ENCODE data around the gene GPD1.
A peak's percentile ranks its signal among the peaks of the same experiment; 100 is the strongest.

DNA sequence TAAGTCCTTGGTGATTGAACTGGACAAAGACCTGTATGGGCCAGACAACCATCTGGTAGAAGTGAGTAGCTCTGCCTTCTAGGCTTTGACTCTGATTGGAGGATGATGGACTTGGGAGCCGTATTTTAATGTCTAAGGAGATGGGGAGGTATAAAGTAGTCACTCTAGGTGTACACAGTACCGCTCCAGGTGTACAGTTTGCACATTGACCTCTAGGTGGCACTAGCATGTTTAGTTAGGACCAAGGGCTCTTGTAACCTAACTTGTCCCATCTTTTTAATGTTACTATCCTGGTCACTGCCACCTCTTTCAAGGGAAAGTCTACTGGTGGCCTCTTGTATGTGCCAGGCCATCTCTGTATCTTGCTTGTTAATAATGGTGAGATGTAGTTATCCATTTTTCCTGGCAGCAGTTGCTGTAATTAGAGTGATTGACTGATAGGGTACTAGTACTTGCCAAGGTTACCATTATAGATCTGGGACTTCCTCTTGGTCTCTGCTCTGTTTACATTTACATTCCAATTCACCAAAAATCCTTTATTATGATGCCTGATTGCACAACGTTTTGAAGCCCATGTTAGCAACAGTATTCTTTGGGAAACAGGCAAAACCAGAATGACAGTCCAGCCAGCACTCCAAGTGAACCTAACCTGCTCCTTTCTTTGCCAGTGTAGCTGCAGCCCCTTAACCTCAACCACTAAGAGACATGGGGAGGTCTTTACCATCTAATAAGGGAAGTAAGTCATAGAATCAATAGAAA is 15.1 kb upstream of the GPD1 start:
- TF ChIP-seq MAX (IDR thresholded peaks at IDR 0.05) (no peak), YY1 (IDR thresholded peaks at IDR 0.05; ENCODE audit: low read depth) (no peak), CREB1 (IDR thresholded peaks at IDR 0.05; ENCODE audit: low read depth) (no peak), RAD21 (IDR thresholded peaks at IDR 0.05; ENCODE audit: low read depth) (peak; percentile 74), TEAD4 (IDR thresholded peaks at IDR 0.05) (no peak), EP300 (IDR thresholded peaks at IDR 0.05; ENCODE audit: borderline replicate concordance) (no peak), TCF12 (IDR thresholded peaks at IDR 0.05; ENCODE audit: low read depth) (no peak), NFIC (IDR thresholded peaks at IDR 0.05) (no peak), CEBPB (IDR thresholded peaks at IDR 0.05) (no peak), ZBTB7A (IDR thresholded peaks at IDR 0.05; ENCODE audit: low read depth) (no peak)
- TF ChIP-seq, protein P1, sequence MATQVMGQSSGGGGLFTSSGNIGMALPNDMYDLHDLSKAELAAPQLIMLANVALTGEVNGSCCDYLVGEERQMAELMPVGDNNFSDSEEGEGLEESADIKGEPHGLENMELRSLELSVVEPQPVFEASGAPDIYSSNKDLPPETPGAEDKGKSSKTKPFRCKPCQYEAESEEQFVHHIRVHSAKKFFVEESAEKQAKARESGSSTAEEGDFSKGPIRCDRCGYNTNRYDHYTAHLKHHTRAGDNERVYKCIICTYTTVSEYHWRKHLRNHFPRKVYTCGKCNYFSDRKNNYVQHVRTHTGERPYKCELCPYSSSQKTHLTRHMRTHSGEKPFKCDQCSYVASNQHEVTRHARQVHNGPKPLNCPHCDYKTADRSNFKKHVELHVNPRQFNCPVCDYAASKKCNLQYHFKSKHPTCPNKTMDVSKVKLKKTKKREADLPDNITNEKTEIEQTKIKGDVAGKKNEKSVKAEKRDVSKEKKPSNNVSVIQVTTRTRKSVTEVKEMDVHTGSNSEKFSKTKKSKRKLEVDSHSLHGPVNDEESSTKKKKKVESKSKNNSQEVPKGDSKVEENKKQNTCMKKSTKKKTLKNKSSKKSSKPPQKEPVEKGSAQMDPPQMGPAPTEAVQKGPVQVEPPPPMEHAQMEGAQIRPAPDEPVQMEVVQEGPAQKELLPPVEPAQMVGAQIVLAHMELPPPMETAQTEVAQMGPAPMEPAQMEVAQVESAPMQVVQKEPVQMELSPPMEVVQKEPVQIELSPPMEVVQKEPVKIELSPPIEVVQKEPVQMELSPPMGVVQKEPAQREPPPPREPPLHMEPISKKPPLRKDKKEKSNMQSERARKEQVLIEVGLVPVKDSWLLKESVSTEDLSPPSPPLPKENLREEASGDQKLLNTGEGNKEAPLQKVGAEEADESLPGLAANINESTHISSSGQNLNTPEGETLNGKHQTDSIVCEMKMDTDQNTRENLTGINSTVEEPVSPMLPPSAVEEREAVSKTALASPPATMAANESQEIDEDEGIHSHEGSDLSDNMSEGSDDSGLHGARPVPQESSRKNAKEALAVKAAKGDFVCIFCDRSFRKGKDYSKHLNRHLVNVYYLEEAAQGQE (IDR thresholded peaks at IDR 0.05; ENCODE audit: low read depth), result no peak
- TF ChIP-seq, protein P2, sequence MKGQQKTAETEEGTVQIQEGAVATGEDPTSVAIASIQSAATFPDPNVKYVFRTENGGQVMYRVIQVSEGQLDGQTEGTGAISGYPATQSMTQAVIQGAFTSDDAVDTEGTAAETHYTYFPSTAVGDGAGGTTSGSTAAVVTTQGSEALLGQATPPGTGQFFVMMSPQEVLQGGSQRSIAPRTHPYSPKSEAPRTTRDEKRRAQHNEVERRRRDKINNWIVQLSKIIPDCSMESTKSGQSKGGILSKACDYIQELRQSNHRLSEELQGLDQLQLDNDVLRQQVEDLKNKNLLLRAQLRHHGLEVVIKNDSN (IDR thresholded peaks at IDR 0.05), result no peak
